Fibroblast of peridontal ligament (primary cell): ENCODE data around the gene COPS7B.

Experiments used
- DNase-seq: peaks from one replicate; pipeline ENCODE4 v3.0.0-alpha.2; 2010; ENCODE audit errors: extremely low read depth

COPS7B gene

DNA sequence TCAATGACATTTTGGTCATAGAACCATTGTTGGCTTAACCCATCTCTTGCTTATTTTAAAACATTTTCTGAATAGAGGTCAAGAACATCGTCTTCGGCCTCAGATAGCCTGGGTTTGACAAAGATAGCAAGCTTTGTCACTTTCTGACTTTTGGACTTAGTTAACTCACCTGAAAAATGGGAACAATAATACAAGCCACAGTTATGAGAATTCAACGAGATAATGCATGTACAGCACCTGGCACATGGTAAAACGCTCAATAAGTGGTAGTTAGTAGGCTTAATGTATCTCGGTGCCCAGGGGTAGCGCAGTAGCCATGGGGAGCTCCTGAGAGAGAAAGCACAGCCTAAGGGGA lies 446 bp upstream of the COPS7B start:
- DNase-seq: no peak

DNA sequence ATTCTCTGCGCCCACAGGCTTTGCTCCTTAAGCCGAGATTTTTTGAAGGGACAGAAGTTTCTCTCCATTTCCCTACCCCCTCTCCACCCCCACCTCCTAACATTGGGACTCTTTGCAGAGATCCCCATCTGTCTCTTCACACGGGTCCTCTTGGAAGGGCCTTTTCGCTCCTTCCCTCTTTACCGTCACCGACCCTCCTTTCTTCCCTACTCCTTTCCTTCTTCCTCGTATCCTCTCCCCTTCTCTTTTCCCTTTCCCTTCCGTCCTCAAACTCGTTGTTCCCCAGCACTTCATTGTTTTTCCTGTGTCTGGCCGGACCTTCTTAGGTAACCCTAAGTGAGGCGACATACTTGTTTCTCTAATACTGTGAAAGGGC lies 660 bp downstream of the COPS7B start:
- DNase-seq: no peak

DNA sequence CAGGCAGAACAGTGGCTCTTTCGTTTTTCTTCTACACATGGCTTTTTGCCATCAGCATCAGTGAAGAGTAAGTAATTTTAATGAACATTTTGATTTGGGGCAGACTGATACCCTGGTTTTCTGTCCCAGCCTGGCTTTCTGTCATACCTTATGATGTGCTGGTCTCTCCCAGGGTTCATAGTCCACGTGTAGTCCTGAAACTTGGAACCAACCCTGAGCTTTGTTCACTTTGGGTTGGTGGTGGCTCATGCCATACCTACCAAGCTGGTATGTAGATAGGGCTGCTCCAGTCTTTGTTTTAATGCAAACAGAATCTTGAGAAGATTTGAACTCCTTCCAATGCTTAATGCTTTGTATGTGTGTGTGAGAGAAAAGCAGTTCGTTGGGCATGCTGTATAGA lies 4.9 kb downstream of the COPS7B start:
- no peak for DNase-seq

DNA sequence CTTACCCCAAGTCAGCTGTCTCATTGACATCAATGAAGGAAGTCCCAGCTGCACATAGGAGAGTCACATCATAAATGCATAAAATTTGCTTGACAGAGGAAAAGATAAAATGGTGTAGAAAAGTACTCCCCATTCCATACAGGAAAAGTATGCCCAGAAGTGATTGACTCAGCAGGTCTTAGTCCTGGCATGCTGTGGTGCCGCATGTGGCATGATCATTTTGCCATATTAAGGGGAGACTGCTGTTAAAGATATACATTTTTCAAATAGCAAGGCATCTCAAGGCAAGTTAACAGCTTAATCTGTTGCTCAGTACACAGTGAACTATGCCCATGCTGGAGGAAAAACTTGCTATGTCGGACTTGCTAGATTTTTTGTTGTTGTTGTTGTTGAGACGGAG lies 8.1 kb downstream of the COPS7B start:
- DNase-seq: no peak

DNA sequence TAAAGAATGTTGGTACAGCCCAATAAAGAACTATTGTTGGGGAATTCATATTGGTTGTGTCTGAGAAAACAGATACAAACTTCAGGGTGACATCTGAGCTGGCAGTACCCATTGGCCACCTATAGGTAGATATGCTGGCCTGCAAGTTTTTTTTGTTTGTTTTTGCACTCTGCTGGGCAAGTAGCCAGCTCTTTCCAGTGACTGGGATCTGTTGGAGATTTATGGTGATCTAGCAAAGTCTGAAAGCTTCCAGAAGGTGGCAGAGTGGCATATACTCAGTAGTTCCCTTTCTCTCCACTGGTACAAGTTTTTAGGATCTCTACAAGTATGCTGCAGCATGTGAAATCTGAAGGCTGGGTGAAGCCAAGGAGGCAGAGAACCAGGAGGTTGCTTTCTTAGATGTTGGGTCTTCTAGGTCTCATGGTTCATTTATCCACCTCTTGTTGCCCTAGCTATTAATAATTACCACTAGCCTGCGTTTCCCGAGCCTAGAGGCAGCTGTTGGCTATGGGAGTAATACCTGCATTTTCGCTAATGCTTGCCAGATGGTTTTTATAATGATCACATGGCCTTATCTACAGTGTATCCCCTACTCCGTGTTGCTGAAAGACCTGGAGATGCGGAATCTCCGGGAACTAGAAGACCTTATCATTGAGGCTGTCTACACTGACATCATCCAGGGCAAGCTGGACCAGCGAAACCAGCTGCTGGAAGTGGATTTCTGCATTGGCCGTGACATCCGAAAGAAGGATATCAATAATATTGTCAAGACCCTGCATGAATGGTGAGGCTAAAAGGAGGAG lies 9.5 kb downstream of the COPS7B start:
- DNase-seq: peak; percentile 79

DNA sequence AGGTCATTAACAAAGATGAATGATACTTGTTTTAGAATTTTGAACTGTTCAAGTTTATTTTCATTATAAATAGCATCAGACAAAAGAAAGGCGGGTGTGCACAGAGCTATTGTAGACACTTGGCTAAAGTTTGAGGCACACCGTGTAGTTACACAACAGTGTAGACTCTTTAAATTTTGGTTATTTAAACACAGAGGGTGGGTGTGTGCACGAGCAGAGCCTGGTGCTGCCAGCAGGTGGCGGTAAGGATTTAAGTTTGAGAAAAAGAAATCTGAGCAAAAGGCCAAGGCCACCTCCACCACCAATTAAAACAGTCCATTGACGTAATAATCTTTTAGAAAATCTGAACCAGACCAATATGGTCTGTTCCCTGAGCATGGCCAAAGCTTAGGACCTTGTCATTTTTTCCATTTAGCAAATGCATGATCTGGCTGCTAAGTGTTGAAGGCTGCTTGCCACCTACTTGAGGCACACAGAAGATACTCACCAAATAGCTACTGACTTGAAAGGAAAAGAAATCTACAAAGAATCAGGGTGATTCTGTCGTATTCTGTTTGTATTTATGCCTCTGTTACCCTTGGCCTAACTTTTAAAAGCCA lies 14.3 kb downstream of the COPS7B start:
- DNase-seq: peak; percentile 41

DNA sequence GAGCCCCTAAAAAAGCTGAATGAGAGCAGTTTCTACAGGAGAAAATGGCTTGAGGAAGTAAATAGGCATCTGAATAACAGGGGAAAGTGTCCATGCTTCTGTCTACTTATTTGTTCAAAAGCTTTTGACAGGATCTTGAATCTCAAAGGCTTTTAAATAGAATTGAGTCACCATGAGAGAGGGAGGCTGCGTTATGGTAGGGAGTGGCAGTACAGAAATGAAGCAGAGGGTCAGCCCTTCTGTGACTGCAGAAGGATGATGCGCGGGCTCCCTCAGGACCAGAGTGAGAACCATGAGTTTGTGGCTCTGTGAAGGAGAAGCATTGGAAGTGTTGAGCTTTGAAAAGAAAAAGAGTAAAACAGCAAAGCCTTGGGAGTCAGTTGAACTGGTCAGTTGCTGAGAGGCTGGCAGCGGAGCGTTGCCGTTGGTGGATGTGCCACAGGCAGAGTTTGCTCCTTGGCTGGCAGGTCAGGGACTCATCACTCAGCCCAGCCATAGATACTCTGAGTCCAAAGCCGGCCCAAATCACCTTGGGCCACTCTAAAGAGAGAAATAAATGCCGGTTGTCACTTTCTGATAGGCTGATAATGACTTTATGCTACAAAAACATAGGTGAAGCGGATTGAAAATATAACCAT lies 17.4 kb downstream of the COPS7B start:
- no peak for DNase-seq

DNA sequence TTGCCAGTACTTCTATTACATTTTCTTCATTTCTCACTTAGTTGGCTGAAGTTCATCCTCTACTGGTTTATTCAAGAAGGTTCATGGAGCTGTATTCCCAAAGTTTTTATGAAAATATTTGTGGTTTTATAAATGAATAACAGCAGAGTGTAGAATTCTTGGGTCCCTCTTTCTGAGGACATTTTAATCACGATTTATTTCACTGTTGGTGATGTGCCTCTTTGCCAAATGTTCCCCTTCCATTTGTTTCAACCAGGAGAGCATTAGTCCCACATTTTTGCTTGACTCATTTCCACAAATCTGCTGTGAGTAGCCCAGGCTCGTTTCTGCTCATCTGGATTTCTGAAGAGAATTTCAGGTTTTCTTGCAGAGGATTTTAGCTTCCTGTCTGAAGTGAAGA lies 20.8 kb downstream of the COPS7B start:
- peak; percentile 18 for DNase-seq

DNA sequence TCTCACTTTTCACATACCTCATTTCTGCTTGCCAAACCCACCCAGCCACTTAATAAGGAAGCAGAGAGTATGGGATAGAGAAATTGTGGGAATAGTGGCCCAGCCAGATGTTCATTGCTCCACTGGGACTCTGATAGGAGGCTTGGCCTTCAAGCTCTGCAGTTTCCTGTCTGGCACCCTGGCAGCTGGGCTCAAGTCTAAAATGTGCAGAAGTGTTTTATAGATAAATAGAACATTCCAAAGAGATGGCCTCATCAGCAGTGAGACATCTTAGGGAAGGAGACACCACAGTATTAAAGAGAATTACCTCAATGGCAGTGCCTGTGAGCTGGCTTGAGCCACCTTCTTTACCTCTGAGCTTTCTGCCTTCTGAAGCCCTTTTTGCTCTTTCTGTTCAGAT lies 24.7 kb downstream of the COPS7B start:
- peak; percentile 54 for DNase-seq

DNA sequence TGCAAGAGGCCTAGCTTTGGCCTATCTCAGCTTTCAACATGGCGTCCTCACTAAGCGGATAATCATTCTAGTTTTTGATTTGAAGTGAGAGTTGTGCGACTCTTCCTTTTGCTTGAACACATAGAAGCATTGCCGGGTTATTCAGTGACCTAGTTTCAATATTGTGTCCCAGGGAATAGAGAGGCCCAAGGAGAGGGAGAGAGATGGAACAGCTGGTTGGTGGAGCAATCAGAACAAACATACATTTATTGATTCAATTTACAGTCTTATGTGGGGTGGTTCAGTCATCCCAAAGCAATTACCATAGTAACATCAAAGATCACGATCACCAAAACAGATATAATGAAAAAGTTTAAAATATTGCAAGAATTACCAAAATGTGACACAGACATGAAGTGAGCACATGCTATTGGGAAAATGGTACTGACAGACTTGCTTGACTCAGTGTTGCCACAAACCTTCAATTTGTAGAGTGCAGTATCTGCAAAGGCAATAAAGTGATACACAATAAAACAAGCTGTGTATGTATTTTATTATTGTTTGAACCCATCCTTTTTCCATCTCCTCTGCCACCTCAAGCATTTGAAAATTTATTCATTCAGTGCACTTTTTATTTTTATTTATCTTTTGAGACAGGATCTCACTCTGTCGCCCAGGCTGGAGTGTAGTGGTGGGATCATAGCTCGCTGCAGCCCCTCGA lies 30.2 kb downstream of the COPS7B start:
- DNase-seq: no peak

DNA sequence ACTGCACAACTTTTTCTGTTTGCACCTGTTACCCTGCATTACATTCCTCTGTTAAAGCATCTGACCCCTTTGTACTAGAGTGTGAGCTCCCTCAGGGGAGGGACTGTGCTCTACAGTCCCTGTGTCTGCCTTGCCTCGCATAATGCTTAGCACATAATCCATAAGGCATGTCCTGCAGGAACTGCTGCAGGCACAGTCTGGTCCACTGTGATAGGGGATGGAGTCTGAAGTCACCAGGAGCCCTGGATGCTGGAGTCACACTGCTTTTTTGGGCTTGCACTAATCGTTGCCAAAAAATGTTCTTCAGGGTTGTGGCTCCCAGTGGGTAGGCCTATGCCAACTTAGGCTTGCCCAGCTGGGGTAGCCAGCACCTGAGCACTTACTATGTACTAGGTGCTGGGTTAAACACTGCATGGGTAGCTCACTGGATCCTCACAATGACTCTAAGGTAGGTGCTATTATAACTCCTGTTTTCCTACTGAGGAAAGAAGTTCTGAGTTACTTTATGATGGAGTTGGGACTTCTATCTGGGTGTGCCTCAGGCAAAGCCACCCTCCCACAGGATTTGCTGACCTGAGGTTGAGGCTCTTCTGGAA lies 33.3 kb downstream of the COPS7B start:
- DNase-seq: no peak

DNA sequence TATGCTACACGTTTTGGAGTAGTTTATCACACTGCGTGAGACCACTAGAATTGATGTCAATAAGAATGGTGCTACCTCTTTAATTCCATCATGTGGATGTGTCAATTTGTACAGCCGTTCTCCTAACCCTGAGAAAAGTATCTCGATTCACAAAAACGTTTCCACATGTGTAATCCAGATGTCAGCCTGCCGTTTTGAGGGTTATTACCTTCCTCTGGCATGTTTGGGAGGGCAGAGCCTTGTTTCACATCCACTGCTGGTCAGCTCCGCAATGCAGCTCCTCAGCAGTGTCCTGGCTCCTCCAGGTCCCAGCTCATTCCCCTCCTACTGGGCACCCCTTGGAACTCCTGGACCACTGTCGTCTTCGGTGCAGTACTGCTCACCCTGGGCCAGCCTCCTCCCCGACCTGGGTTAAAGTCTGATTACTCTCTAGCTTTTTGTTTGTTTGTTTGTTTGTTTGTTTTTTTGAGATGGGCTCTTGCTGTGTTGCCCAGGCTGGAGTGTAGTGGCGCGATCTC lies 34.6 kb downstream of the COPS7B start:
- no peak for DNase-seq

DNA sequence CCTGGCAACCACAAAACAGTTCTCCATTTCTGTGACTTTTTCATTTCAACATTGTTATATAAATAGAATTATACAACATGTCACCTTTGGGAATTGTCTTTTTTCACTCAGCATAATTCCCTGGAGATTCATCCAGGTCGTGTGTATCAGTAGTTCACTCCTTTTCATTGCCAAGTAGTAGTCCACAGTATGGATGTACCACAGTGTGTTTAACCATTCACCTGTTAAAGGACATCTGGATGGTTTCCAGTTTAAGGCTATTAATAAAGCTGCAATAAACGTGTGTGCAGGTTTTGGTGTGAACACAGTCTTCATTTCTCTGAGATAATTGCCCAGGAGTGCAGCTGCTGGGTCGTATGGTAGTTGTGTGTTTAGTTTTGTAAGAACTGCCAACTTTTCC lies 35.7 kb downstream of the COPS7B start:
- no peak for DNase-seq

DNA sequence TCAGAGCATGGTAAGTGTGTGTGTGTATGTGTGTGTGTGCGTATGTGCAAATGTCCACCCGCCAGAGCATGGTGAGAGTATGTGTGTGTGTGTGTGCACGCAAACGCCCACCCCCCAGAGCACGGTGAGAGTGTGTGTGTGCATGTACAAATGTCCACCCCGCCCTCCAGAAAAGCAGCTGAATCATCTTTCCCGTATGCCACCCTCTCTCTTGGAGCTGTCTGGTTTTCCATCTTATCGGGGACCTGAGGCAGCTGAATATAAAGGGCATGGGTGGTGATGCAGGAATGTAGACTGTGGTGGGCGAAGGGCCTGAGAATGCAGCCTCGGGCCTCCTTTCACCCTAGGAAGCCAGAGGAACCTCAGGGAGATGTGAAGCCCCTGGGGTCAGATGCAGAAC lies 66.9 kb downstream of the COPS7B start:
- no peak for DNase-seq

DNA sequence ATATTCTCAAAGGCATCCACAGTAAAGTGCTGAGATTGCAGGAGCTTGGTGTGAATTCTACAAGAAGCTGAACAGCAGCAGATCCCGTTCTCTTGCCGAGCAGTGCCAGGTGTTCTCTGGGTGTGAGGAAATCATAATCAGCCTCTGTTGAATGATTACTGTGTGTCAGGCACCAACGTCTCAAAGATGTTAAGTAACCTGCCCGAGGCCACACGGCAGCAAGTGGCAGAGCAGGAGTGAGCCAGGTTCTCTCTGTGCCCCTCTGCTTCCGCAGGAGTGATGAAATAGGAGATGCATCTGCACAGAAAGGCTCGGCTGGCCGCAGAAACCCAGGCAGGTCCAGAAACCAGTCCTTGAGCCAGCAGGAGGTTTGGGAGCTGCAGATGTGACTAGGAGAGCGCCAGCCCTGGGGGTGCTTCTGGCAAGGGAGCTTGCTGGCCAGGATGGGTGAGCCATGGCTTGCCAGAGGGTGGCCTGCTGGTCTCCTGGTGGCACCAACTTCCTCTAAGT lies 68.4 kb downstream of the COPS7B start:
- no peak for DNase-seq

DNA sequence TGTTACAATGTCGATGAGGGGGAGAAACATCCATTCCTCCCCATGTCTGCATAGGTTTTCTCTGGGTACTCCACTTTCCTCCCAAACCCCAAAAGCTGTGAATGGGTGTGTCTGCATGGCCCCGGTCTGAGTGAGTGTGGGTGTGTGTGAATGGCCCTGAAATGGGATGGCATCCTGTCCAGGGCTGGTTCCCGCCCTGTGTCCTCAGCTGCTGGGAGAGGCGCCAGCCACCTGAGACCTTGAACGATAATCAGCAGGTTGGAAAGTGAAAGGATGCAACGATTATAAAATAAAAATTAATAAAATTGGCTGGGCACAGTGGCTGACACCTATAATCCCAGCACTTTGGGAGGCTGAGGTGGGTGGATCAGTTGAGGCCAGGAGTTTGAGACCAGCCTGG lies 70.7 kb downstream of the COPS7B start:
- DNase-seq: no peak
